ENCODE measurements around the gene NCOR2. TPM values are rescaled to one million over a fixed set of nuclear protein-coding genes. Genes with fewer than 3 reads are reported as not detected.

The NCOR2 gene
- total and polyA plus RNA-seq, 2 of the 8 experiments (the other 6 are each of a cell fraction or from before 2014, with no cell fraction given), result 14.8 to 275 TPM

- H3K23ac ChIP-seq (ENCODE audit: insufficient read length), result no peak overlapping the region
- peaks cover 21 to 91% of the 10 kb centered on the region in 2 experiments for H3K79me2 ChIP-seq (ENCODE audit: control insufficient read depth in 1 of 2, insufficient read depth in 2 of 2, low read length in 2 of 2)
- 0 out of 2 replicates have a peak overlapping the region, but pooled peaks have one; percentile 7 for H2BK12ac ChIP-seq (ENCODE audit: low read depth, low read length)
- 0 out of 4 replicates have a peak overlapping the region, but pooled peaks of 1 of the 2 experiments have one; percentile 20 for H3K4me2 ChIP-seq (ENCODE audit: insufficient read depth in 1 of 2, low read depth in 2 of 2, low read length in 2 of 2)
- H3K18ac ChIP-seq (ENCODE audit: extremely low read depth, low read length), result peak overlapping the region; percentile 60
- no peaks in the 10 kb centered on the region for H3K27me3 ChIP-seq (replicated peaks in 1 of 4; ENCODE audit: control insufficient read depth in 3 of 4, extremely low read depth in 1 of 4, insufficient read depth in 3 of 4, low read length in 3 of 4)
- ChIA-PET POLR2A (ENCODE audit: partially characterized antibody) (no interaction called here), CTCF (ENCODE audit: partially characterized antibody) (interaction anchor here (0.6 to 0.7 kb wide), 3 partner anchors 15 to 518 kb away, joined by 3 to 4 read pairs (median 3); no protein-coding TSS in a partner anchor)
- FAIRE-seq (no peak), DNase-seq (ENCODE audit: low read depth in 1 of 2, low spot score in 2 of 2) (no peak)
- 0 out of 2 replicates have a peak overlapping the region, but pooled peaks have one; percentile 3 for H4K8ac ChIP-seq (ENCODE audit: extremely low read depth, insufficient read depth, low read length)
- H2AFZ ChIP-seq (ENCODE audit: low read length), result no peak overlapping the region
- no peak overlapping the region for H3K4me3 ChIP-seq (ENCODE audit: extremely low read depth in 1 of 4, insufficient read depth in 2 of 4, low read depth in 3 of 4, low read length in 4 of 4)
- H4K5ac ChIP-seq (ENCODE audit: insufficient read length, low read depth, low read length), result no peak overlapping the region
- H3K4me1 ChIP-seq (replicated peaks in 1 of 4; ENCODE audit: control insufficient read depth in 3 of 4, insufficient read depth in 4 of 4, low read length in 3 of 4), result peaks cover 2 to 20% (median 11%) of the 10 kb centered on the region in 4 experiments
- H3K9ac ChIP-seq (replicated peaks in 1 of 4; ENCODE audit: extremely low read depth in 1 of 4, low read depth in 3 of 4, low read length in 3 of 4), result no peak overlapping the region
- H4K91ac ChIP-seq (replicated peaks; ENCODE audit: insufficient read length, low read length), result no peak overlapping the region
- no peak overlapping the region for H3K56ac ChIP-seq (replicated peaks; ENCODE audit: insufficient read length, low read depth, low read length)
- 87% methylated on average over 13 of the region's 13 CpGs; no CpG with 5 or more reads in 1 of the 2 experiments for WGBS, 2 experiments (ENCODE audit: extremely low coverage in 1 of 2, insufficient coverage in 1 of 2, insufficient read length in 1 of 2, insufficient replicate concordance in 2 of 2, low coverage in 1 of 2, low lambda C conversion rate in 2 of 2, missing lambda C conversion rate in 1 of 2)
- no peak overlapping the region for H2BK20ac ChIP-seq (ENCODE audit: low read length)
- H2BK5ac ChIP-seq (ENCODE audit: low read depth, low read length), result peak overlapping the region; percentile 66
- no peak for TF ChIP-seq POLR2AphosphoS5 (IDR thresholded peaks at IDR 0.05; ENCODE audit: low read depth, low read length)
- TF ChIP-seq TCF12 (IDR thresholded peaks at IDR 0.05; ENCODE audit: low read depth, low read length), result no peak
- no peak for TF ChIP-seq MAX (IDR thresholded peaks at IDR 0.05)
- no peak for TF ChIP-seq SUZ12 (IDR thresholded peaks at IDR 0.05; ENCODE audit: low read length)
- no peak for TF ChIP-seq BCL11A (IDR thresholded peaks at IDR 0.05; ENCODE audit: low read depth in 2 of 2, low read length in 2 of 2)
- no peak for TF ChIP-seq CBX8 (IDR thresholded peaks at IDR 0.05; ENCODE audit: borderline replicate concordance, low read depth, low read length)
- no peak overlapping the region for H2BK120ac ChIP-seq (replicated peaks; ENCODE audit: low read depth, low read length)
- peak overlapping the region; percentile 72; the same call in 1 of the 2 replicates for H2BK15ac ChIP-seq (ENCODE audit: low read length)
- 0 out of 2 replicates have a peak overlapping the region, but pooled peaks have one; percentile 48 for H2AK5ac ChIP-seq (ENCODE audit: low read depth, low read length)
- no peaks in the 10 kb centered on the region for H3K23me2 ChIP-seq (ENCODE audit: low read depth, low read length)
- peaks cover 20% of the 10 kb centered on the region for H3K79me1 ChIP-seq (ENCODE audit: low read depth, low read length)
- H3K27ac ChIP-seq (ENCODE audit: low read depth, low read length), result no peak overlapping the region
- no peak overlapping the region for H3K4ac ChIP-seq (replicated peaks; ENCODE audit: insufficient read length, low read depth, low read length)
- H3K36me3 ChIP-seq (ENCODE audit: control insufficient read depth in 2 of 4, insufficient read depth in 4 of 4, low read length in 3 of 4), result peaks cover 0 to 5% (median 0%) of the 10 kb centered on the region in 4 experiments; a peak in 2 of 8 replicates
- no peak overlapping the region for H3K14ac ChIP-seq (ENCODE audit: insufficient read length)
- peaks cover 0 to 5% of the 10 kb centered on the region in 2 experiments; a peak in 1 of 4 replicates for H3K9me3 ChIP-seq (ENCODE audit: insufficient read depth in 2 of 2, low read depth in 1 of 2, low read length in 1 of 2)
- H4K20me1 ChIP-seq (replicated peaks in 1 of 2; ENCODE audit: control insufficient read depth in 1 of 2, insufficient read depth in 2 of 2, low read length in 2 of 2), result peaks cover 32 to 40% of the 10 kb centered on the region in 2 experiments
Observed at GRCh38 chr12:124533456-124533855, 34.0 kb downstream of the NCOR2 start.

Data from H1 (cell line).